Fibroblast of the conjunctiva (primary cell): Measurements from ENCODE around the gene OR2T27.
"Not testable (repeated sequence)": the region's sequence is repeated elsewhere in the genome, so short reads cannot be mapped to it uniquely, and the experiment has no call there.

Experiments used
- DNase-seq: peaks from one replicate; pipeline ENCODE4 v3.0.0-alpha.2; 2010; ENCODE audit warnings: low read depth

OR2T27 gene, protein sequence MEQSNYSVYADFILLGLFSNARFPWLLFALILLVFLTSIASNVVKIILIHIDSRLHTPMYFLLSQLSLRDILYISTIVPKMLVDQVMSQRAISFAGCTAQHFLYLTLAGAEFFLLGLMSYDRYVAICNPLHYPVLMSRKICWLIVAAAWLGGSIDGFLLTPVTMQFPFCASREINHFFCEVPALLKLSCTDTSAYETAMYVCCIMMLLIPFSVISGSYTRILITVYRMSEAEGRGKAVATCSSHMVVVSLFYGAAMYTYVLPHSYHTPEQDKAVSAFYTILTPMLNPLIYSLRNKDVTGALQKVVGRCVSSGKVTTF

GRCh38 chr1:248655354-248655753, at the start of gene OR2T27:
Gene OR2T27, minus strand, starts transcription at chr1:248655528. Its CDS starts 4,644 bp downstream, at chr1:248650884.
- not testable (repeated sequence) for DNase-seq

DNA sequence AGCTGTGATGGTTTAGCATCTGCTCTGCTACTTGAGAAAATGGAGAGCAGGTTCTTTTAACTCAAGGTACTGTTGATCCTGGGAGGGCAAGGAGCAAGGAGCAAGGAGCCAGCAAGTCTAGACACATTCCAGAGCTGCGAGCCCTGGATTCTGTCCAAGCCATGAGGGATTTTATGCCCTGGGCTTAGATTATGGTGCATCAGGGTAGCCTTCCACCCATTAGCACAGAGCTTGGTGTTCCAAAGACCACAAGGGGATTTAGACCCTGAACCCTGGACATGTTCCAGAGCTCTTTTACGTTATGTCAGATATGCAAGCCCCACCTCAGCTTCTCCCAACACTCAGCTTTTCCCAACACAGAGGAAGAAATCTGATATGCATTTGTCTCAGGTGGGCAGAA, 49.3 kb upstream of the OR2T27 start:
- DNase-seq: no peak

- DNase-seq: no peak
Observed at GRCh38 chr1:248703674-248704073, 48.3 kb upstream of the OR2T27 start.

DNA sequence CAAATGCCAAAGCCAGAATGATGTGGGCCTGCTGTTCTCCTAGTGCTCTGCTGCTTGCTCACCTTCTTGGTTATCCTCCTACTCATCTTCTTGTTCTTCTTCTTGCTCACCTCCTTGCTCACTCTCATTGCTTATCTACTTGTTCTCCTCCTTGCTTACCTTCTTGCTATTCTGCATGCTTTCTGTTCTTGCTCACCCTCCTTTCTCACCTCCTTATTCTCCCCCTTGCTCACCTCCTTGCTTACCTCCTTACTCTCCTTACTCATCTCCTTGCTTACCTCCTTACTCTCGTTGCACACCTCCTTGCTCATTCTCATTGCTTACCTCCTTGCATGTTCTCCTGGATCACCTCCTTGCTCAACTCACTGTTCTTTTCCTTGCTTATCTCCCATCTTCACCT, 47.4 kb upstream of the OR2T27 start, which contains the start of gene OR14I1:
Gene OR14I1 (minus strand): TSS at position 53 of the 400 bp plus-strand sequence.
- no peak for DNase-seq

GRCh38 chr1:248699099-248699498, 43.8 kb upstream of the OR2T27 start:
- DNase-seq: no peak

DNA sequence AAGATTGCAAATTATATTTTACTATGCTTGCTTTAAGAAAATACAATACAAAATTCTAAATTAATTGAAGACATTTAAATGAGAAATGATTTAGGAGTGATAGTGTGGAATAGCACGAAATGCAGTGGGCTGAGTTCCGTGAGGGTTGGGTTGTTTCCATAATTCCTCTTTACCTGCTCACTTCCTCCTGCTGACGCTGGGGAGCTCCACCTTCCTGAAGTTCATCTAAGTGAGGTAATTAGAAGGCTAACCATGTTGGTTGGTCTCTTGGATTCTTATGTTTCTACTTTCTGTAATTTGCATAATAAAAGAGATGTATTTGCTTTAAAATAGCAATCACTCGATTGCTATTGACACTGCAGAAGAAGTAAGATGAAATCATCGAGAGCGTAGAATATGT, 42.6 kb upstream of the OR2T27 start:
- DNase-seq: no peak

- DNase-seq: no peak
Observed at GRCh38 chr1:248696774-248697173, 41.4 kb upstream of the OR2T27 start.

- no peak for DNase-seq
Observed at GRCh38 chr1:248696261-248696660, 40.9 kb upstream of the OR2T27 start.

GRCh38 chr1:248695451-248696132, 40.3 kb upstream of the OR2T27 start:
- no peak for DNase-seq

DNA sequence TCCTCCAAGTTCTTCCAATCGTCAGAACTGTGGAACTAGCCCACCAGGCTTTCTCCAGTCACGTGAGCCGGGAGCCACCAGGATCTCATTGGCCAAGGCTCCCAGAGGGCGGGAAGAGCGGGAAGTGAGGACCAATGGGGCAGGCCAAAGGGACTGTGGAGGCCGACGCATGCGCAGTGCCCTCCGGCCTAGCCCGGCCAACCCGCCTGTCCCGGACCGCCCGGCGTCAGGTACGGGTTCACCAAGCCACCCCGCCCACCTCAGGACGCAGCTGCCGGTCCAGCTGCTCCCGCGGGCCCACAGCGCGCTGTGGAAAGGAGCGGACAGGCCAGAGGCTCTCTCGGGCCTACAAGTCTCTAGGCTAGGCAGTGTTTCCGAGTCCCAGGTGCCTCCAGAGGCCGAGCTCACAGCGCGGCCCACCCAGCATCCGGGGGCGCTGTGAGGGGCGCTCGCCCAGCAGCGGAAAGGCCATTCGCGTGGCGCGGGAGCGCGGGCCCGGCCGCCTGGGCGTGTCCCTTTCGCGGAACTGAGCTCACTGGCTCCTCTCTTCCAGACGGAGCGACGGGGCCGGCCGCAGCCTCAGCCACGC, 36.3 kb upstream of the OR2T27 start:
- no peak for DNase-seq

DNA sequence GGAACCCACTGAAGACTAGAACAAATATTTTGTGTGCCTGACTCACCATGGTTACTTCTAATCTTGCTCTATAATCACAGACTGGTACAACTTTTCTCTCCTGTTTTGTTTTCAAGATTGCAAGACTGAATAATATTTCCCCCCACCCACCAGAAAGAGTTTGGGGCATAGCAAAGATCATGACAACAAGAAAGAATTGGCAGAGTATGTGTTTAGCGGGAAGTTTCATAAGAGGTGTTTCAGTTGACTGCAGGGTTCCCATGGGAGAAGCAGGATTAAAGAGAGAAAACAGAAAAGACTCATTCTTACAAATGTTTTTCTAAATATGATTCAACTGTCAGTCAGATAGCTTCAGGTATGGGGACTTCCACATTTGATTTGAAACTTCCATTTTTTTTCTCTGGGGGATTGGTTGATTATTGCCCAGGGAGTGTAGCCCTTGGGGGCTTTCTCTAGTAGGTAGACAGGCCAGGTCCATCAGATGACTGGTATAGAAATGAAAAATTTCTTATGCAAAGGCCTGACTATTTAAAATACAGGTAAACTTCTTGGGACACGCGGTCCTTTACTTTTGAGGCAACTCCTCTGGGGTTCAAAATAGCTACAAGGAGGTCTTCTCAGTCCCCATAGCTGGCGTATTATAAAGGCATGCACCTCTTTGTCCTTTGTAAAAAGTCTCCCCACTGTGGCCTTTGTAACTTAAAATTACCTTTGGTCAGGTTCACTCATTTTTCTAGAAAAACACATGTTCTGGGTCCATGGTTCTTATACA, 33.4 kb upstream of the OR2T27 start:
- no peak for DNase-seq

- DNase-seq: no peak
Observed at GRCh38 chr1:248686815-248687214, 31.5 kb upstream of the OR2T27 start.

- no peak for DNase-seq
Observed at GRCh38 chr1:248681651-248682050, 26.3 kb upstream of the OR2T27 start.

DNA sequence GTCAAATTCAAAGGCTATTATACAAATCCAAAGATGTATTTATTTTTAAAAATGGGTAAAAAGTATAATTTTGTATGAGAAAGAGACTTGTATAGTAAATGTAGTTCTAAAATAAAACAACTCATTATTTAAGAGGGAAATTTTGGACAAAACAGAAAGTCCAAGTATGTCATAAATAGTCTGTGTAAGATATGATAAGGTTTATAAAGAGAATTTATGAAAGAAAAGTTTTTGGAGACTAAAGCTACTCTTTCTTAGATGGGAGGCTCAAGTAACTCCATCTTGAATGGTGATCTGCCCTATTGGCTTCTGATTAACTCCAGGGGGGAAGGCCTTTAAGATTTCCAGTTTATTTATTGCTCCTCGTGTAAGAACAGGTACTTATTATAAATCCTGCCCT, 14.7 kb upstream of the OR2T27 start:
- no peak for DNase-seq

DNA sequence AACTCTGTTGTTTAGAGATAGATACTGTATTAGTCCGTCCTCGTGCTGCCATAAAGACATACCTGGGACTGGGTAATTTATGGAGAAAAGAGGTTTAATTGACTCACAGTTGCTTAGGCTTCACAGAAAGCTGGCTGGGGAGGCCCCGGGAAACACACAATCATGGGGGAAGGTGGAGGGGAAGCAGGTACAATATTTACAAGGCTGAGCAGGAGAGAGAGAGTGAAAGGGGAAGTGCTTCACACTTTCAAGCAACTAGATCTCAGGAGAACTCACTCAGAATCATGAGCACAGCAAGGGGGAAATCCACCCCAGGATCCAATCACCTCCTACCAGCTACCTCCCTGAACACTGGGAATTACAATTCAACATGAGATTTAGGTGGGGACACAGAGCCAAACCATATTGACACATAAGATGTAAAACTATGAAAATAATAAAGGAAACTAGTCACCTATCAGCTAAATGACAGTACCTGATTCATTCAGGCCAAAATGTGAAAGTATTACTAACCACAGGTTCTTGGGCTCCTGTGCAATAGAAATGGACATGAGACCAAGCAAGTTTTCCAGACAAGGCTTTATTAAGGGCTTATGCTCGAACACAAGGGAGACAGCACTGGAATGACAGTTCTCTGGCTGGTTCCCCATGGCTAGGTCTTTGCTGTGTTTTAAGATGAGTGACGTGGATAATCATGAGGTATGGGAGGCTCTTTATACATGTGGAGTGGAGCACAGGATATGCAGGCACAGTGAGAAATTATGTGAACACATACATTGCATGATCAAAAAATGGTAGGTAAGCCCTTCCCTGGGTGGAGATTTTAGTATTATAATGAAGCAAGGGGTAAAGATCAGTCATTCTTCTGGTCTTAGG, 8.4 kb upstream of the OR2T27 start:
- not testable (repeated sequence) for DNase-seq

GRCh38 chr1:248656797-248657196, 1.5 kb upstream of the OR2T27 start:
- DNase-seq: not testable (repeated sequence)

- DNase-seq: not testable (repeated sequence)
Observed at GRCh38 chr1:248648770-248649536, 6.4 kb downstream of the OR2T27 start.

GRCh38 chr1:248645178-248645577, 10.2 kb downstream of the OR2T27 start, which contains the start of gene OR2T35:
Gene OR2T35, minus strand, starts transcription at chr1:248645278. Its CDS starts 6,020 bp downstream, at chr1:248639258.
- not testable (repeated sequence) for DNase-seq

DNA sequence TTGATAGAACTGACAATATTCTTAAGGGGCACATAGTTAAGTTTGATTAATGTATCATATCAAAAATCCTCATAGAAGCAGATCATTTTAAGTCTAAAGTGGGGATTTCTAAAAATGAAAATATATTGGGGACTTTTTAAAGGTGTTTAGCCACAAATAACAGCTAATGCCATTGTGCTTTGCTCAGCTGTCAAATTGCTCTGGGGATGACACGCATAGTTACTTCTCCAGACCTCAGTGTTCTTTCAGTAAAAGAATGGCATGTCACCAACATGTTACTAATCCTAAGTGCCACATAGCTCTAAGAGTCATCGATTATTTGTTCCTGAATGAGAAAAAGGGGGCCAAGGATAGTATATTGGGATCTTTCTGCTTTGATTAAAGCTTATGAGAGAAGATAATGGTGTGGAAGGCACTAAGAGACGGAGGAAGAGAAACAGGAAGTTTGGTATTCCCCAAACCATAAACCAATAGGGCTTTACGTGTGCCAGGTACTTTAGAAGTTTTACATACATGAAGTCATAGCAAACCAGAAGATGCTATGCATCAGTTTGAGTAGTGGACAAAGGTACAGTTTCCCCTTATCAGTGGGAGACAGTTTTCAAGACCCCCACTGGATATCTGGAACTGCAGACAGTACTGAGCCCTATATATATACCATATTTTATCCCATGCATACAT, 12.2 kb downstream of the OR2T27 start:
- DNase-seq: not testable (repeated sequence)

- DNase-seq: not testable (repeated sequence)
Observed at GRCh38 chr1:248641583-248641982, 13.7 kb downstream of the OR2T27 start.
